Neutrophil (primary cell): ENCODE results near the gene HNRNPR.

ENCODE experiments used
- H3K27ac ChIP-seq: fragments of 200-600 bp; sonication (generic); 2 replicates; pipeline ENCODE4 v1.5.1; 2016; ENCODE audit warnings: mild to moderate bottlenecking, moderate library complexity
- H3K27me3 ChIP-seq: fragments of 200-600 bp; sonication (generic); 2 replicates; pipeline ENCODE4 v1.6.0; 2016; ENCODE audit warnings: mild to moderate bottlenecking
- H3K36me3 ChIP-seq: fragments of 200-600 bp; sonication (generic); 2 replicates; pipeline ENCODE4 v1.5.1; 2017
- H3K4me1 ChIP-seq, 2 experiments: fragments of 200-600 bp in 1 of 2; sonication (generic) in 1 of 2; 1 replicate in 1 of 2; 2 replicates in 1 of 2; pipeline versions ENCODE4 v1.5.1 to v1.6.1; 2013 to 2016; ENCODE audit warnings: low read depth in 1 of 2, low read length in 1 of 2, mild to moderate bottlenecking in 1 of 2, moderate library complexity in 1 of 2; ENCODE audit not compliant: control insufficient read depth in 1 of 2, insufficient read depth in 1 of 2
- H3K4me3 ChIP-seq, 2 experiments: fragments of 200-600 bp in 1 of 2; sonication (generic) in 1 of 2; 1 replicate in 1 of 2; 2 replicates in 1 of 2; pipeline ENCODE4 v1.5.1; 2013 to 2016; ENCODE audit warnings: low read depth in 1 of 2, low read length in 1 of 2, mild to moderate bottlenecking in 1 of 2, moderate library complexity in 1 of 2
- H3K9me3 ChIP-seq: fragments of 200-600 bp; sonication (generic); 2 replicates; pipeline ENCODE4 v1.5.1; 2016
- CTCF ChIP-seq: fragments of 200-600 bp; sonication (generic); IDR thresholded peaks from 2 replicates; pipeline ENCODE4 v1.5.1; 2016; ENCODE audit warnings: antibody characterized with exemption

Gene HNRNPR

GRCh38 chr1:23344111-23344986, at the start of gene HNRNPR:
Gene HNRNPR, minus strand, starts transcription at chr1:23344284. Its CDS starts 3,276 bp downstream, at chr1:23341008.
- no peaks in the 10 kb centered on the region for H3K36me3 ChIP-seq
- no peaks in the 10 kb centered on the region for H3K9me3 ChIP-seq
- peak within 1 kb of the TSS; percentile 85 to 92 for H3K4me3 ChIP-seq
- no peaks in the 10 kb centered on the region for H3K27me3 ChIP-seq
- H3K27ac ChIP-seq = peak within 1 kb of the TSS; percentile 85
- TF ChIP-seq CTCF = peak; percentile 39
- peaks cover 30 to 36% of the 10 kb centered on the region in 2 experiments for H3K4me1 ChIP-seq

GRCh38 chr1:23393706-23394105, 49.6 kb upstream of the HNRNPR start:
- H3K27ac ChIP-seq = no peak overlapping the region
- TF ChIP-seq CTCF = no peak

GRCh38 chr1:23392125-23392855, 48.2 kb upstream of the HNRNPR start:
- no peaks in the 10 kb centered on the region for H3K36me3 ChIP-seq
- no peaks in the 10 kb centered on the region for H3K9me3 ChIP-seq
- no peaks in the 10 kb centered on the region for H3K27me3 ChIP-seq
- no peak overlapping the region for H3K4me3 ChIP-seq
- no peak for TF ChIP-seq CTCF
- H3K4me1 ChIP-seq = no peaks in the 10 kb centered on the region
- H3K27ac ChIP-seq = no peak overlapping the region

More at GRCh38 chr1:23393706-23394105, 49.6 kb upstream of the HNRNPR start:
- Histone ChIP-seq H3K36me3 (no peaks in the 10 kb centered on the region), H3K9me3 (no peaks in the 10 kb centered on the region), H3K4me3 (no peak overlapping the region), H3K27me3 (peaks cover 4% of the 10 kb centered on the region), H3K4me1 (no peaks in the 10 kb centered on the region)

- H3K36me3 ChIP-seq = no peaks in the 10 kb centered on the region
- no peak overlapping the region for H3K27ac ChIP-seq
- H3K4me1 ChIP-seq = no peaks in the 10 kb centered on the region
- no peaks in the 10 kb centered on the region for H3K27me3 ChIP-seq
- no peaks in the 10 kb centered on the region for H3K9me3 ChIP-seq
- H3K4me3 ChIP-seq = no peak overlapping the region
- TF ChIP-seq CTCF = no peak
Observed at GRCh38 chr1:23389837-23390321, 45.8 kb upstream of the HNRNPR start.

GRCh38 chr1:23387494-23387893, 43.4 kb upstream of the HNRNPR start:
- H3K27ac ChIP-seq = no peak overlapping the region
- no peak overlapping the region for H3K4me3 ChIP-seq
- H3K9me3 ChIP-seq = no peaks in the 10 kb centered on the region
- no peaks in the 10 kb centered on the region for H3K4me1 ChIP-seq
- H3K36me3 ChIP-seq = no peaks in the 10 kb centered on the region
- no peaks in the 10 kb centered on the region for H3K27me3 ChIP-seq
- no peak for TF ChIP-seq CTCF
